HEK293 (cell line): Measurements from ENCODE around the gene SH3RF1.

Experiments used
- BCL11B ChIP-seq: fragments of 450-650 bp; formaldehyde crosslinking; IDR thresholded peaks from 2 replicates; pipeline ENCODE4 v1.5.1; 2016; ENCODE audit warnings: low read depth, missing biosample characterization, missing genetic modification characterization
- FEZF1 ChIP-seq: fragments of 450-650 bp; formaldehyde crosslinking; IDR thresholded peaks from 2 replicates; pipeline ENCODE4 v1.5.1; 2016; ENCODE audit warnings: missing biosample characterization, missing genetic modification characterization
- GFI1B ChIP-seq: fragments of 450-650 bp; formaldehyde crosslinking; IDR thresholded peaks from 2 replicates; pipeline ENCODE4 v1.5.1; 2016; ENCODE audit warnings: missing biosample characterization, missing genetic modification characterization
- GLI2 ChIP-seq: fragments of 450-650 bp; formaldehyde crosslinking; IDR thresholded peaks from 2 replicates; pipeline ENCODE4; 2017; ENCODE audit warnings: missing biosample characterization, missing genetic modification characterization, low read depth, borderline replicate concordance
- PATZ1 ChIP-seq: fragments of 450-650 bp; formaldehyde crosslinking; IDR thresholded peaks from 2 replicates; pipeline ENCODE4 v1.5.1; 2016; ENCODE audit warnings: missing biosample characterization, missing genetic modification characterization
- SCRT1 ChIP-seq: fragments of 450-650 bp; formaldehyde crosslinking; IDR thresholded peaks from 2 replicates; pipeline ENCODE4 v1.5.1; 2016; ENCODE audit warnings: missing biosample characterization, missing genetic modification characterization, borderline replicate concordance
- ZIC2 ChIP-seq: fragments of 450-650 bp; formaldehyde crosslinking; IDR thresholded peaks from 2 replicates; pipeline ENCODE4 v1.5.1; 2016; ENCODE audit warnings: missing biosample characterization, missing genetic modification characterization
- ZNF146 ChIP-seq: fragments of 450-650 bp; formaldehyde crosslinking; IDR thresholded peaks from 2 replicates; pipeline ENCODE4 v1.5.1; 2016; ENCODE audit warnings: missing biosample characterization, missing genetic modification characterization
- ZNF148 ChIP-seq: fragments of 450-650 bp; formaldehyde crosslinking; IDR thresholded peaks from 2 replicates; pipeline ENCODE4 v1.5.0; 2017; ENCODE audit warnings: missing biosample characterization, missing genetic modification characterization, borderline replicate concordance
- ZNF157 ChIP-seq: fragments of 450-650 bp; formaldehyde crosslinking; IDR thresholded peaks from 2 replicates; pipeline ENCODE4 v1.5.1; 2016; ENCODE audit warnings: missing biosample characterization, missing genetic modification characterization
- ZNF19 ChIP-seq: fragments of 450-650 bp; formaldehyde crosslinking; IDR thresholded peaks from 2 replicates; pipeline ENCODE4; 2016; ENCODE audit warnings: missing biosample characterization, missing genetic modification characterization, low read depth
- ZNF202 ChIP-seq: fragments of 450-650 bp; formaldehyde crosslinking; IDR thresholded peaks from 2 replicates; pipeline ENCODE4 v1.5.1; 2016; ENCODE audit warnings: missing biosample characterization, missing genetic modification characterization, borderline replicate concordance
- ZNF211 ChIP-seq: fragments of 450-650 bp; formaldehyde crosslinking; IDR thresholded peaks from 2 replicates; pipeline ENCODE4 v1.5.1; 2016; ENCODE audit warnings: low read depth, missing biosample characterization, missing genetic modification characterization
- ZNF311 ChIP-seq: fragments of 450-650 bp; formaldehyde crosslinking; IDR thresholded peaks from 2 replicates; pipeline ENCODE4 v1.5.1; 2017; ENCODE audit warnings: missing biosample characterization, missing genetic modification characterization, borderline replicate concordance
- ZNF394 ChIP-seq: fragments of 450-650 bp; formaldehyde crosslinking; IDR thresholded peaks from 2 replicates; pipeline ENCODE4 v1.5.1; 2016; ENCODE audit warnings: missing biosample characterization, missing genetic modification characterization, mild to moderate bottlenecking, moderate library complexity, borderline replicate concordance
- ZNF404 ChIP-seq: fragments of 450-650 bp; formaldehyde crosslinking; IDR thresholded peaks from 2 replicates; pipeline ENCODE4 v1.5.1; 2017; ENCODE audit warnings: missing biosample characterization, missing genetic modification characterization
- ZNF521 ChIP-seq: fragments of 450-650 bp; formaldehyde crosslinking; IDR thresholded peaks from 2 replicates; pipeline ENCODE4 v1.5.1; 2017; ENCODE audit warnings: missing biosample characterization, mild to moderate bottlenecking, missing genetic modification characterization
- ZNF585B ChIP-seq: fragments of 450-650 bp; formaldehyde crosslinking; IDR thresholded peaks from 2 replicates; pipeline ENCODE4 v1.5.1; 2016; ENCODE audit warnings: missing biosample characterization, missing genetic modification characterization
- ZNF623 ChIP-seq: fragments of 450-650 bp; formaldehyde crosslinking; IDR thresholded peaks from 2 replicates; pipeline ENCODE4 v1.5.1; 2016; ENCODE audit warnings: missing biosample characterization, missing genetic modification characterization
- ZNF660 ChIP-seq: fragments of 450-650 bp; IDR thresholded peaks from 2 replicates; pipeline ENCODE4 v1.5.1; 2018; ENCODE audit warnings: missing biosample characterization, mild to moderate bottlenecking, missing genetic modification characterization
- ZNF677 ChIP-seq: fragments of 450-650 bp; IDR thresholded peaks from 2 replicates; pipeline ENCODE4 v1.5.0; 2018; ENCODE audit warnings: missing biosample characterization, mild to moderate bottlenecking, missing genetic modification characterization, moderate library complexity
- ZNF692 ChIP-seq: fragments of 450-650 bp; formaldehyde crosslinking; IDR thresholded peaks from 2 replicates; pipeline ENCODE4 v1.5.1; 2016; ENCODE audit warnings: missing biosample characterization, missing genetic modification characterization
- ZSCAN16 ChIP-seq: fragments of 450-650 bp; formaldehyde crosslinking; IDR thresholded peaks from 2 replicates; pipeline ENCODE4 v1.5.1; 2016; ENCODE audit warnings: missing biosample characterization, missing genetic modification characterization
- ZSCAN18 ChIP-seq: fragments of 450-650 bp; formaldehyde crosslinking; IDR thresholded peaks from 2 replicates; pipeline ENCODE4 v1.5.1; 2016; ENCODE audit warnings: missing biosample characterization, missing genetic modification characterization
- TF ChIP-seq, protein P1 (sequence below): IDR thresholded peaks from 2 replicates; pipeline ENCODE4 v1.6.1; 2011; ENCODE audit warnings: mild to moderate bottlenecking, low read depth, low read length, borderline replicate concordance
- TF ChIP-seq, protein P2 (sequence below): fragments of 450-650 bp; formaldehyde crosslinking; IDR thresholded peaks from 2 replicates; pipeline ENCODE4 v1.5.1; 2016; ENCODE audit warnings: missing biosample characterization, missing genetic modification characterization
- TF ChIP-seq, protein P3 (sequence below): fragments of 450-650 bp; formaldehyde crosslinking; IDR thresholded peaks from 2 replicates; pipeline ENCODE4 v1.5.1; 2016; ENCODE audit warnings: missing biosample characterization, missing genetic modification characterization

SH3RF1 gene

DNA sequence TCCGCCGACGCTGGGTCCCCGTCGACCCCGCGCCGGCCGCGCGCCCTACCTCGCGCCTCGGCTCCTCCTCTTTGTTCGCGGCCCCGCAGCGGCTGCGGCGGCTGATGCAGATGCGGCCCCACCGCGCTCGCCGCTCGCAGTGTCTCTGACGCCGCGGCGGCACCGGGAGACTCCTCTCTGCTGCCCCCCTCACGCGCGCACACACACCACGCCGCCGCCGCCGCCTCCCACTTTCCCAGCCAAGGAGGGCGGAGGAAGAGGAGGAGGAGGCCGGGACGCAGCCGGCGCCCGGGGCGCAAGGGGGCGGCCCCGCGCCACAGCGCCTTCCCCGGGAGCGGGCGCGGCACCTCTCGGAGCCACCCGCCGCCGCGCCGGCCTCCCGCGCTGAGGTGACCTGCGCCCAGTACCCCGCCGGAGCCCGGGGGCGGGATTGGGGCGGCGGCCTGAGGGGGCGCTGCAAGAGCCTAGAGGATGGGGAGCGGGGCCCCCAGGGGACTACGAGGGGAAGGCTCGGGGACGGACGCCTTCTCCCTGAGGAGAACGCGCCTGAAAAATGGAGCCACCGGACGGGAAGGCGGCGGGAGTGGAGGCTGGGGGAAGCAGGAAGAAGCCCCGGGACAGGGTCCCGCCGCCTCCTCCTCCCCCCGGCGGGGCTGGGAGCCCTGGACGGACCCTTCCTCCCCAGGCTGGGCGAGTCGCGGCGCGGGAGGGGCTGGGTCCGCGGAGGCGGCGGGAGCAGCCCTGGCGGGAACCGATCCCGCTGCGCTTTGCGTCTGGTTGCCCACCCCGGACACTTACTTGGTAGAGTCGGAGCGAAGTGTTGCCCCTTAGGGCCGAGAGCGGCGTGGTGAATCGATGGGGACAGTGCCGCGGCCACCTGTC is at the start of gene SH3RF1 (continued):
- TF ChIP-seq ZNF692 (tag by site-specific recombination) (peak; percentile 79; the same call in 1 of the 2 replicates), GLI2 (tag by site-specific recombination) (no peak), ZNF157 (tag by site-specific recombination) (no peak), GFI1B (tag by site-specific recombination) (no peak), BCL11B (tag by site-specific recombination) (no peak), ZSCAN16 (tag by site-specific recombination) (no peak), ZNF146 (tag by site-specific recombination) (no peak), ZNF585B (tag by site-specific recombination) (no peak), ZSCAN18 (no peak), SCRT1 (no peak), PATZ1 (0 out of 2 replicates have a peak, but pooled peaks have one; percentile 49), ZNF311 (no peak), ZNF211 (tag by site-specific recombination) (no peak), ZNF677 (tag by site-specific recombination) (no peak), ZNF623 (tag by site-specific recombination) (no peak), ZNF19 (tag by site-specific recombination) (no peak), ZNF148 (tag by site-specific recombination) (no peak), ZNF404 (tag by site-specific recombination) (no peak), FEZF1 (no peak), ZNF394 (tag by site-specific recombination) (no peak), ZNF202 (tag by site-specific recombination) (no peak), ZNF521 (no peak), ZNF660 (tag by site-specific recombination) (peak; percentile 64), ZIC2 (tag by site-specific recombination) (no peak; the same call in 1 of the 2 replicates)
- TF ChIP-seq, protein P1, sequence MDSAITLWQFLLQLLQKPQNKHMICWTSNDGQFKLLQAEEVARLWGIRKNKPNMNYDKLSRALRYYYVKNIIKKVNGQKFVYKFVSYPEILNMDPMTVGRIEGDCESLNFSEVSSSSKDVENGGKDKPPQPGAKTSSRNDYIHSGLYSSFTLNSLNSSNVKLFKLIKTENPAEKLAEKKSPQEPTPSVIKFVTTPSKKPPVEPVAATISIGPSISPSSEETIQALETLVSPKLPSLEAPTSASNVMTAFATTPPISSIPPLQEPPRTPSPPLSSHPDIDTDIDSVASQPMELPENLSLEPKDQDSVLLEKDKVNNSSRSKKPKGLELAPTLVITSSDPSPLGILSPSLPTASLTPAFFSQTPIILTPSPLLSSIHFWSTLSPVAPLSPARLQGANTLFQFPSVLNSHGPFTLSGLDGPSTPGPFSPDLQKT = no peak
- TF ChIP-seq, protein P2, sequence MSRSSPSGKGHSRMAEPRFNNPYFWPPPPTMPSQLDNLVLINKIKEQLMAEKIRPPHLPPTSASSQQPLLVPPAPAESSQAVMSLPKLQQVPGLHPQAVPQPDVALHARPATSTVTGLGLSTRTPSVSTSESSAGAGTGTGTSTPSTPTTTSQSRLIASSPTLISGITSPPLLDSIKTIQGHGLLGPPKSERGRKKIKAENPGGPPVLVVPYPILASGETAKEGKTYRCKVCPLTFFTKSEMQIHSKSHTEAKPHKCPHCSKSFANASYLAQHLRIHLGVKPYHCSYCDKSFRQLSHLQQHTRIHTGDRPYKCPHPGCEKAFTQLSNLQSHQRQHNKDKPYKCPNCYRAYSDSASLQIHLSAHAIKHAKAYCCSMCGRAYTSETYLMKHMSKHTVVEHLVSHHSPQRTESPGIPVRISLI (tag by site-specific recombination) = no peak
- TF ChIP-seq, protein P3, sequence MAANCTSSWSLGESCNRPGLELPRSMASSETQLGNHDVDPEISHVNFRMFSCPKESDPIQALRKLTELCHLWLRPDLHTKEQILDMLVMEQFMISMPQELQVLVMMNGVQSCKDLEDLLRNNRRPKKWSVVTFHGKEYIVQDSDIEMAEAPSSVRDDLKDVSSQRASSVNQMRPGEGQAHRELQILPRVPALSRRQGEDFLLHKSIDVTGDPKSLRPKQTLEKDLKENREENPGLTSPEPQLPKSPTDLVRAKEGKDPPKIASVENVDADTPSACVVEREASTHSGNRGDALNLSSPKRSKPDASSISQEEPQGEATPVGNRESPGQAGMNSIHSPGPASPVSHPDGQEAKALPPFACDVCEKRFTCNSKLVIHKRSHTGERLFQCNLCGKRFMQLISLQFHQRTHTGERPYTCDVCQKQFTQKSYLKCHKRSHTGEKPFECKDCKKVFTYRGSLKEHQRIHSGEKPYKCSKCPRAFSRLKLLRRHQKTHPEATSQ = no peak
